HG03520 (cell line): Measurements from ENCODE around the gene ANXA10.
"Not testable (repeated sequence)": the region's sequence is repeated elsewhere in the genome, so short reads cannot be mapped to it uniquely, and the experiment has no call there.

Experiments
- ATAC-seq: cut with Tn5 transposase; IDR thresholded peaks from one replicate; pipeline ENCODE4 v1.9.1; 2021; ENCODE audit warnings: mild to moderate bottlenecking, moderate library complexity; ENCODE audit not compliant: unreplicated experiment

The ANXA10 gene, protein sequence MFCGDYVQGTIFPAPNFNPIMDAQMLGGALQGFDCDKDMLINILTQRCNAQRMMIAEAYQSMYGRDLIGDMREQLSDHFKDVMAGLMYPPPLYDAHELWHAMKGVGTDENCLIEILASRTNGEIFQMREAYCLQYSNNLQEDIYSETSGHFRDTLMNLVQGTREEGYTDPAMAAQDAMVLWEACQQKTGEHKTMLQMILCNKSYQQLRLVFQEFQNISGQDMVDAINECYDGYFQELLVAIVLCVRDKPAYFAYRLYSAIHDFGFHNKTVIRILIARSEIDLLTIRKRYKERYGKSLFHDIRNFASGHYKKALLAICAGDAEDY

DNA sequence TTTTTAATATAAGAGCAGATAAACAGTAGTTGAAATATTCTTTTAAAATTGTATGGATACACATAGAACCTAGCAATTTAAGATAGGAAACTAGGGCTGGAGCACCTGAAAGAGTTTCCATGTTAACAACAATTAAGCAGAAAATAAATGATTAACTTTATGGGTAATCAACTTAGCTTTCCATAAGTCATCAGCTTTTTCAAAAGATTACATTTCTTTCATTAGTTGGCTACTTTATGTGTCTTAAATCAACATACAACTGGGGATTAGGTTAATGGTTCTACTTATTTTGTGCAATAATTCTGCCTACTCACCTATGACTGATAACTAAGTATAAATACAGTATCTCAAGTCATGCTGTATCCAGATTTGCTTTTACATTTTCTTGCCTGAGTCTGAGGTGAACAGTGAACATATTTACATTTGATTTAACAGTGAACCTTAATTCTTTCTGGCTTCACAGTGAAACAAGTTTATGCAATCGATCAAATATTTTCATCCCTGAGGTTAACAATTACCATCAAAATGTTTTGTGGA is at the start of gene ANXA10:
Gene ANXA10 (plus strand): TSS at position 362 of the 537 bp plus-strand sequence. CDS start 164 bp downstream, at position 526.
- ATAC-seq = no peak

DNA sequence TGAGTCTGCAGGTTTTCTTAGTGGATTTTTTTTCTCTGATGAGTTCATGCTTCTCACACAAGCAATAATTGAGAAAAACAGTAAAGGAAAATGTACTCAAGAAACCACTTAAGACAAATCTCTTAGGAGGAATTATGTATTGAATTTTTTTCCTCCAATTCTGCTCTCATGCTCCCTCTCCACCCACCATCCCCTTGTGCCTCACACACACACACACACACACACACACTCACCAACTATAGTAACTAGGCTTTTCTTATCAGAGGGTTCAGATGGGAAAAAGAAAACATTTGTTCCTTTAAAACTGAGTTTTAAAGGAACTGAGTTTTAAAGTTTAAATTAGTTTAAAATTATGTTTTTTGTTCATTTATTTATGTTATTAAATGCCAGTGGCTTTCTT is 47.0 kb upstream of the ANXA10 start:
- ATAC-seq = no peak

DNA sequence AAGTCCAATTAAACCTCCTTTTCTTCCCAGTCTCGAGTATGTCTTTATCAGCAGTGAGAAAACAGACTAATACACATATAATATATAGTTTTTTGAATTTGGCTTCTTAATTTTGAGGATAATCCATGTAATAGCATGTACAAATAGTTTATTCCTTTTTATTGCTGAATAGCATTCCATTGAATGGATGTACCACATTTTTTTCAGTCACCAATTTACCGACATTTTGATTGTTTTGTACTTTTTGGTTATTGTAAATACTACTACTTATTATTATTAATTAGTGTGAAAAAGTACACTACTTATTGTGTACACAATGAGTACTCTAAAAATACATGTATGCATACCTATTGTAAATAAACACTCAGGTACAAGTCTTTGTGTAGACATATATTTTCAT is 42.3 kb upstream of the ANXA10 start:
- no peak for ATAC-seq

DNA sequence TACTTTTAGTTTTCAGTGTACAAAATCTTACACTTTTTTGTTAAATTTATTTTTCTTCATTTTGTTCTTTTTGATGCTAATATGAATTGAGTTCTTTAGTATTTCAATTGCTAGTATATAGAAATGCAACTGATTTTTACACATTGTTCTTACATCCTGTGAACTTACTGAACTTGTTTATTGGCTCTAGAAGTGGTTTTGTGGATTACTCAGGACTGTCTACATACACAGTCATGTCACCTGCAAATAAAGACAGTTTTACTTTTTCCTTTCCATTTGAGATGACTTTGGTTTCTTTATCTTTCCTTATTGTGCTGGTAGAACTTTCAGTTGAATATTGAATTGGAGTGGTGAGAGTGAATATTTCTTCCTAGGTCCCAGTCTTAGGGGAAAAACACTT is 40.8 kb upstream of the ANXA10 start:
- ATAC-seq = no peak

DNA sequence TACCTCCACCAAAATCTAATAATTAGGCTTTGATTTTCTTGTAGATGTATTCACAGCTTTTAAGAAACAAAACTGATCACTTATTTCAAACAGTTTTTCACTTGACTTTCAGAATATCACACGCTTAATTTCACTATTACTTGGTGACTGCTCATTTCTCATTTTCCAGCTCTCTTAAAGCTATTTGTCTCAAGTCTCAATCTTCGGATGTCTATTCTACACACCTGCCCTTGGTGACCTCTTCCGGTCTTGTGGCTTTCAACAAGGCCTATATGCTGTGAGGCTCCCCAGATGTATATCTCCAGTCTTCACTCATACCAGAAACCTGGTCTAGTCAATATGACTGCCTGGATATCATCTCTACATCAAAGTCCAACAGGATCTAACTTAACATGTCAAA is 34.9 kb upstream of the ANXA10 start:
- peak; percentile 99 for ATAC-seq

DNA sequence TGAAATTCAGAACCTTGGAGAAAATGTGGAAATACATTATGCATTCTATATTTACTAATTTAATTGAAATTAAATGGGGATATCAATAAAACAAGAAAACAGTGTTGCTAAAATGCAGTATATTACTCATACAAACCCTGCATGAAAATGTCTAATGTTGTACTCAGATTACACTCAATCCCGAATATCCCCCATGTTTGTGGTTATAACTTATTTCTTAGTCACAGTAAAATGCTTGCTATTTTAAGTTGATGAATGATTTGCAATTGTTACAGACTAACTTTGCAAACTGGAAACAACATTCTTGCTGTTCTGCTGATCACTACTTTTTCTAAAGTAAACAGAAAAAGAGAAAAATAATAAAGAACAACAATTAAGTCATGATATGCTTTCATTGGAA is 33.1 kb upstream of the ANXA10 start:
- ATAC-seq = no peak

DNA sequence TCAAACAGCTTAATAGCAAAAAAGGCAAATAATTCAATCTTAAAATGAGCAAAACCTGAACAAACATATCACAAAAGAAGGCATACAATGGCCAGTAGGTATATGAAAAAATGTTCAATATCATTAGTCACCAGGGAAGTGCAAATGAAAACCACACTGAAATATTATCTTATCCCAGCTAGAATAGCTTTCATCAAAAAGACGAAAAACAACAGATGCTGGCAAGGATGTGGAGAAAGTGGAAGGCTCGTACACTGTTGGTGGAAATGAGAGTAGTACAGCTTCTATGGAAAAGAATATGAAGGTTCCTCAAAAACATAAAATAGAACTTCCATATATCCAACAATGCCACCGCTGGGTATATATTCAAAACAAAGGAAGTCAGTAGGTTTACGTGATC is 29.3 kb upstream of the ANXA10 start:
- no peak for ATAC-seq

DNA sequence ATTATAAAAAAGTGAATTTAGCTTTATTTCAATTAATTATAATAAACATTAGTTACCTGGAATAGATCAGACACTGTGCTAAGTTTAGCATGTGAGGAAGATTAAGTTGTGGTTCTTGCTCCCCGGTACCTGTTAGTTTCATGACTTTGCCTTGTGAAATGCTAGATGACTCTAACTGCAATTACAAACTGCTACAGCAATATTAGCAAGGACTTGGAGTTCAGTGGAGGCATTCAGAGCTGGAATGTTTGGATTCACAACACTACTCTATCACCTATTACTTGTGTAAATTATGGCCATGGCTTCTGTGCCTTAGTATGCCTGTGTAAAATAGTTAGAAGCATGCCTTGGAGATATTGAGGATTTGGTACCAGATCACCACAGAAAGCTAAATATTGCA is 21.4 kb upstream of the ANXA10 start:
- ATAC-seq = no peak

DNA sequence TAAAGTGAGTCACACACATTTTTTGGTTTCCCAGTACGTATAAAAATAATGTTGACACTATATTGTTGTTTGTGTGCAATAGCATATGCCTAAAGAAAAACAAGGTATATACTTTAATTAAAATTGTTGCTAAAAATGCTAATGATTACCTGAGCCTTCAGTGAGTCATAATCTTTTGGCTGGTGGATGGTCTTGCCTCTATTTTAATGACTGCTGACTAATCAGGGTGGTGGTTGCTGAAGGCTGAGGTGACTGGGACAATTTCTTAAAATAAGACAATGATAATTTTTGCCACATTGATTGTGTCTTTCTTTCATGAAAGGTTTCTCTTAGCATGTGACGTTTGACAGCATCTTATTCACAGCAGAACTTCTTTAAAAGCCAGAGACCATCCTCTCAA is 21.0 kb upstream of the ANXA10 start:
- no peak for ATAC-seq

DNA sequence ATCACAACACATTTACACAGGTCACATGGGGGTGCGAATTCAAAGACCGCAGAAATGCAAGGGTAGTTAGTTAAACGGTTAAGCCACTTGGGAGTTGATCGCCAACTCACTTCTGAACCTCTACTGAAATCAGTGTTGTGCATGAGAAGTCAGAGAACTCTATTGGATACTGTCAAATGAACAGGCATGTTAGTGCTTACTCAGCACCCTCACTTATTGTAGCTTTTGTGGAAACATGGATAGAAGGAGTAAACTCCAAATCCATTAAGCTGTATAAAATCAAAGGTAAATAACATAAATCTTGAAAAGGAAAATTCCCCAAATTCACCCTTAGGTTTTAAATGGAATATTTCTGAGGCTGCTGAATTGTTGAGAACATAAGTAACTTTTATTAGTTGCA is 17.5 kb upstream of the ANXA10 start:
- no peak for ATAC-seq

DNA sequence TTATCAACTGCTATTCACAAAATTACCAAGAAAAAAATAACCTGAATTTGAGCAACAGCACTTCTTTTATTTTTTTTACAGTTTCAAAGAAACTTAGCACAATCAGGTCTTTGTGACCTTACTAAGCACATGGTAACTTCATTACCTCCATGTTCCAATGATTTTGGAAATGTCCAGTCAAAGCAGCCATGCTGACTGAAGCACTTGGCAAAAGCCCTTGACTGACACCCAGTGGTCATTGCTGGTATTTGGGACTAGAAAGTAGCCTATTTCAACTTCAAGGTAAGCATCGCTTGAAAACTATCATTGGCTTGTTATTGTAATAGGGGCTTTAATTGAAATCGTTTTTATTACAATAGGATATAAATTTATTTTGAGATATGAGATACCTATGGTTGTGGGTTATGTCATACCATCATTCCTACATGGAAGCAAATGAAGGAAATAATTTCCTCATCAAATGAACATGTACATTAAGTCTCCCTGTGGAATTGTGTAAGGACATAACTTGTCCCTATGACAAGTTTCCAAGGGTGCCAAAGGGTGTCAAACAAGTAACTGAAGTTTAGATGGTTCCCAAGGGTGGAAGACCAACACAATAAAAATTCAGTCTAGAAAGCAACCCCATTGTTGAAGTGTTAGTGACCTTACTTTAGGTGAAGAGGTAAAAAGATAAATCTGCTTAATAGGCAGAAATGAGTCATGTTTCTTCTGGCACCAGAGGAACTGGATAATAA is 15.2 kb upstream of the ANXA10 start:
- peak; percentile 90 for ATAC-seq

DNA sequence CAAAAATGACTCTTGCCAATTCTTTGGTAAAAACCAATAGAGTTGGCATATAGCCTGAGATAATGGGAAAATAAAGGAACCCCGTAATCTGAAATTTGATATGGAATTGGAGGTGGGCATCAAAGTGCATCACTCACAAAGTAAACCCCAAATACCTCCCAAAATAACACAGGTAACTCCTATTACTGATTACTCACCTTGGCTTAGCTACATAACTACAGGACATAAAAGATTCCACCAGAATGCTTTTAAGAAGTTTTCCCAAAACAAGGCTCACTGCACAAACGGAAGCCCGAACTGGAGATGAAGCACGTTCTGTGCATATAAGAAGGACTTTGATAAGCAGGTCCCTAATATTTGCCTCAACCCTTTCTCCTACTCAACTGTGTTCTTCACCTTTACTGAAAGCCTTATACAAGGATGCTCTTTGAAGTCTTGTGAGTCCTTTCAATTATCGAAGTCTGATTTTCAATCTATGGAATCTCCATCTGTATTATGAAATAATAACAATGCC is 14.6 kb upstream of the ANXA10 start:
- no peak for ATAC-seq

DNA sequence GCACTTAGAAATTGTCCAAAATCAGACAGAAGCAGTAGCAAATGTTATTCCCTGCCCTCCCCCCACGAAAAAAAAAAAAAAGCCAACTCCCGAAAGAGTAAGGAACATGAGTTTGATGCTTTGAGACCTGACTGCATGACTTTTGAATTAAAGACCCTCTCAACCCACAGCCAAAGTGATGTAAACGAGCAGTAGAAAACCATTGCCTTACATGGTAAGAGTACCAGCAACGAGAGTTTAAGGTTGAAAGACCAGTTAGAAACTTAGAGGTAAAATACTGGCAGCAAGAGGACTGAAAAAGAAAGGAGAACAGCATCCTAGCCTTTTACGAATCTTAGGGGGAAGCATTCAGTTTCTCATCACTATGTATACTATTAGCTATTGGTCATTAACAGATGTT is 10.0 kb upstream of the ANXA10 start:
- ATAC-seq = no peak

DNA sequence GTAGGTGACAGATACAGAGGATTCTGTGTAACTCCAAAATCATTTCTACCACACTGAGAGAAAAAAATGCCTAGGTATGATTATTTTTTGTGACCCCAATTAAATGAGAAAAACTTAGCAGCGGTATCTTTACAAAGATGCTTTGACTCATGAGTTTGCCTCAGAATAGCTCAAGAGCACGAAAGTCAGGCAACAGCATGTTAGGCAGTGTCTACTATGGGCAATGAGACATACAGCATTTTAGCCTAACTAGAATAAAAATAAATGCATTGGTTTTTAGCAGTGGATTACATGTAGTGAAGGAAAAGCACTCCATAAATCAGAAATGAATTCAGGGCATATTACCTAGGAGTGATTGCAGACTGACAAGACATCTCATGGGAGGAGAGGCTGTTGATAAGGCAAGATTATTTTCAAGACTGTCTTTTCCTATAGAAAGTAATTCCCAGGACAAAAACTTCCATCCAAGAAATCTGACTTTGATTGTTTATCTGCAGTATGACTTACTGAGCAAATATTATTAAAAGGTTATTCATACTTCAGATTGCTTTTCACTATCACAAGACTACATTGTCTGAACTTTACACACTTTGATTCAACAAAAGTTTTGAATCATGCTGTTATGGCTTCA is 3.6 kb downstream of the ANXA10 start:
- ATAC-seq = no peak

DNA sequence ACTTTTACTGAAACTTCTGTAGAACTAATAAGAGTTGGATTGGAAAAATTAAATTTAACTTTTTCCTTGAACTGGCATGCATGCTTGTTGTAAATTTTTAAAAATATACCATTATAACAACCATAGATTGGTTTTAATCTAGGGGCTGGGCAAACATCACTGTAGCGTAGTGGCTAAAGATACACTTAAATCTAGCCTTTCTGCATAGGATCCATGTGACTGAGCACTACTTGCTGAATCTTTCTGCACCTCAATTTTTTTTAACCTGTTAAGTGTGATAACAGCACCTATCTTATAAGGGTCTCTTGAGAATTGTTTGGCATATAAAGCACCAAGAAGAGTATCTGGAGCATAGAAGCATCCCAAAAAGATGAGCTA is 4.1 kb downstream of the ANXA10 start:
- no peak for ATAC-seq

DNA sequence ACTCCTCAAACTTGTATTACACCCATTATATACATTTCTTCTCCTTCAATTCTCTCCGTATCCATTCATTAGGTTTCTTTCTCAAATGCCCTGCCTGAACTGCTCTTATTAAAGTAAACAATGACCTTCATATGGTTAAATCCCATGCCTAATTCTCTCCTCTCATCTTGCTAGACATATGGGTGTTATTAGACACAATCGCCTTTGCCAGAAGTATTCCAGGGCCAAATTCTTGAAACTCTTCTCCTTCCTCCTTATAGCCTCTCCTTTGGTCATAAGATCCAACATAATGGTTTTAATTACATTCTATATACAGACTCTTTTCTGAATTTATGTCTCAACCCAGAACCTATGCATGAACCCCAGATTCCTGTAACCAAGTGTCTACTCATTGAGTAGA is 4.8 kb downstream of the ANXA10 start:
- no peak for ATAC-seq

DNA sequence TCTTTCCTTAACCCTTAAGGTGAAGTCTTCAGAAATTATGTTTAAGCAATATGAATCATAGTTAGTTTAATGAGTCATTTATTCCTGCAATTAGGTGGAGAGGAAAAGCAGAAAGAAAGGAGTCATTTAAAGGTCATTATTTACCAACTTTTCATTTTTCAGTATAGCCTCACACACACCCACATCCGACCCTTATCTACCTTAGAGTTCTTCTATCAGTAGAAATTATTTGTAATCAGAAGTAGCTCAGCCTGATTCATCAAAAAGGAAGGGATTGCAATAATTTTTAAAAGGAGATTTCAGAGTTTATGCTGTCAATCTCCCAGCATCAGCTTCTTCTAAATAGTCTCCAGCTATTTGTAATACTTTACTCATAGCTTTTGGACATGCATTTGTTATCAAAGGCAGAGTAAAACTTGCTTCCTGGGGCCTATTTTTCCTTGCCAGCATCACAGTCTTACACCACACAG is 5.9 kb downstream of the ANXA10 start:
- no peak for ATAC-seq

DNA sequence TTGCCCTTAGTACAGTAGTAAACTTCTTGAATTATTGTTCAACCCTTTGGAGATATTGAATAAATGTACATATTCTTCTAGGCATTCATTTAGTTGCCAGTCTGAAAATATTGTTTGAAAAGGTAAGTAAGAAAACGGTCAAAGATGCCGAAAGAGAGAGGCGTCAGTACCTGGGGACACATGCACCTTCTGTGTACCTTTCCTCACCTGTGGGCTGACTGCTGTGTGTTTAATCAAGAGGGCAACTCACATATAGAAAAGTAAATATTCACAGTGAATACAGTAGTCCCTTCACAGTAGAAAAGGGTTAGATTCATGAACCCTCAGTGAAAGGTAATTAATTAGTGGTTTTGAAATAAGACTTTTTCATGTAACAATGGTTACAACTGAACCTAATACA is 6.9 kb downstream of the ANXA10 start:
- no peak for ATAC-seq

DNA sequence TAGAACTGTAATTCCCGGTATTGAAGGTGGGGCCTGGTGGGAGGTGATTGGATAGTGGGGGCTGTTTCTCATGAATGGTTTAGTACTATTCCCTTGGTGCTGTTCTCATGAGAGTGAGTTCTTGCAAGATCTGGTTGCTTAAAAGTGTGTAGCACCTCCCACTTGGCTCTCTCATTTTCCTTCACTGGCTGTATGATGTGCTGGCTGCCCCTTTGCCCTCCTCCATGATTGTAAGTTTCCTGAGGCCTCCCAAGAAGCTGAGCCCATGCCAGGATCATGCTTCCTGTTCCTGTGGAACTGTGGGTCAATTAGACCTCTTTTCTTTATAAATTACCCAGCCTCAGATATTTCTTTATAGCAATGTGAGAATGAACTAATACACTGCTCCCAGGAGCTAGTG is 8.7 kb downstream of the ANXA10 start:
- no peak for ATAC-seq

DNA sequence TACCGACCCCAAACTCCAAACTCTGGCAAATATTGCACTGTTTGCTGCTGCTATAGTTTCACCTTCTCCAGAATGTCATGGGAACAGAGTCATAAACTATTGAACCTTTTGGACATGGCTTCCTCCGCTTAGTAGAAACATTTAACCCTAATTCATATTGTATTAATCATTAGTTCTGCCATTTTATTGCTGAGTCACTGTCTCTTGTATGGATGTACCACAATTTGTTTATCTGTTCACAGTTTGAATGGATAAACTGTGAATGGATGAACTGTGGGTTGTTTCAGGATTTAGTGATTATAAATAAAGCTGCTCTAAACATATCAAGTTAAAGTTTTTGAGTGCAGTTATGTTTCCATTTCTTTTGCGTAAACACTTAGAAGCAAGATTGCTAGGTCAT is 10.1 kb downstream of the ANXA10 start:
- ATAC-seq = no peak

DNA sequence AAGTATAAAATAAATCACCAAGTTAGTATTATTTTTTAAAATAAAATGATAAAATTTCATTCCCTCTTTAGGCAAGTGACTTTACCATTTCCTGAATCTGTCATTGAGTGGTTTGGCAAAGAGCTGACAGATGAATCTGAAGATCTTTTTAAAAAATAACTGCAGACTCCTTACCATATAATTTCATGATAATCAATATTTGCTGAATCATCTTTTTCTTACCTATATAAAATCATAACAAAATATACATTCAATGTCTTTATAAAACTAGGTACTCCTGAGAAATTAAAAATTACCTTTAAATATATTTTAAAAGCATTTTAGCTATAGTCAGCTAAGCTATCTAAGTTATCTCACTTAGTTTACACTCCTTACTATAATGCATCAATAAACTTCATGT is 17.2 kb downstream of the ANXA10 start:
- no peak for ATAC-seq

DNA sequence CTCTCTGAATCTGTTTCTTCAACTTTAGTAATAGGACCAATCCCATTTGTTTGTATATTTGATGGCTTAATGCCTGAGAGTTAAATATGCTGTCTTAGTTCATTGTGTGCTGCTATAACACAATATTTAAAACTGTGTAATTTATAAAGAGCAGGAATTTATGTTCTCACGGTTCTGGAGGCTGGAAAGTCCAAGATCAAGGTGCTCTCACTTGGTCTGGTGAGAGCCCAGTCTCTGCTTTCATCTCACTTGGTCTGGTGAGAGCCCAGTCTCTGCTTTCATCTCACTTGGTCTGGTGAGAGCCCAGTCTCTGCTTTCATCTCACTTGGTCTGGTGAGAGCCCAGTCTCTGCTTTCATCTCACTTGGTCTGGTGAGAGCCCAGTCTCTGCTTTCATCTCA is 20.7 kb downstream of the ANXA10 start:
- not testable (repeated sequence) for ATAC-seq
